Heart right ventricle (tissue), 16 donors: Measurements from ENCODE around the gene CLEC16A. TPM values are rescaled to one million over a fixed set of nuclear protein-coding genes. Genes with fewer than 3 reads are reported as not detected.

ENCODE experiments used
- ATAC-seq, 8 donors: fragments of 200-7000 bp; cut with Tn5 transposase; one replicate each; pipeline ENCODE4 v1.9.1; 2020; ENCODE audit warnings: mild to moderate bottlenecking in 8 of 8, moderate library complexity in 8 of 8, moderate number of reproducible peaks in 1 of 8
- DNase-seq, 2 donors: peaks; one replicate each; pipeline ENCODE4 v3.0.0-alpha.2; 2020
- H3K27ac ChIP-seq, 10 donors: fragments of 200-600 bp; sonication (generic) in 2 of 10; one replicate each; pipeline versions ENCODE4 v1.5.0 to v1.8.0; 2020 to 2022; ENCODE audit warnings: mild to moderate bottlenecking in 3 of 10
- H3K27me3 ChIP-seq, 7 donors: fragments of 200-600 bp; one replicate each; pipeline ENCODE4 v1.8.0; 2021 to 2022; ENCODE audit warnings: mild to moderate bottlenecking in 2 of 7
- H3K36me3 ChIP-seq, 9 donors: fragments of 200-600 bp; sonication (generic) in 1 of 9; one replicate each; pipeline versions ENCODE4 v1.5.0 to v1.8.0; 2020 to 2022; ENCODE audit warnings: mild to moderate bottlenecking in 2 of 9
- H3K4me1 ChIP-seq, 9 donors: fragments of 200-600 bp; sonication (generic) in 1 of 9; one replicate each; pipeline versions ENCODE4 v1.5.0 to v1.8.0; 2020 to 2022; ENCODE audit warnings: mild to moderate bottlenecking in 4 of 9
- H3K4me3 ChIP-seq, 10 donors: fragments of 200-600 bp; sonication (generic) in 2 of 10; one replicate each; pipeline versions ENCODE4 v1.5.0 to v1.8.0; 2020 to 2022; ENCODE audit warnings: mild to moderate bottlenecking in 7 of 10, moderate library complexity in 2 of 10
- H3K9me3 ChIP-seq, 11 donors: fragments of 200-600 bp in 10 of 11; sonication (generic) in 2 of 11; one replicate each; pipeline versions ENCODE4 v1.5.0 to v1.8.0; 2013 to 2022; ENCODE audit warnings: mild to moderate bottlenecking in 2 of 11, control low read depth in 1 of 11, moderate library complexity in 1 of 11
- CTCF ChIP-seq, 9 donors: fragments of 200-600 bp; sonication (generic) in 2 of 9; IDR thresholded peaks; one replicate each; pipeline versions ENCODE4 v1.5.0 to v1.8.0; 2021 to 2022; ENCODE audit warnings: antibody characterized with exemption in 9 of 9, mild to moderate bottlenecking in 5 of 9, moderate library complexity in 1 of 9
- WGBS, 2 donors: extraction: QIAGEN DNeasy Blood & Tissue Kit; methylation state at CpG; one replicate each; pipeline ENCODE4 v1.1.7; 2013; ENCODE audit warnings: inconsistent platforms in 1 of 2; 5-methylcytosine and 5-hydroxymethylcytosine counted together
- intact Hi-C, 10 donors: fragments of 100-400 bp; cut with DNase I; formaldehyde crosslinking; loops; one replicate each; pipeline versions ENCODE4 v1.11.1 to v1.14.2; 2022
- polyA plus RNA-seq, 2 donors: library from polyadenylated mRNA; stranded (reverse); fragments of 200-250 nt; gene quantifications; one replicate each; pipeline ENCODE4 v1.2.3, GENCODE V29; 2013
- total RNA-seq, 10 donors: library from RNA; stranded (reverse); fragmentation: NEBNext Ultra II Directional in 3 of 10; extraction: Animal tissue kit (Norgen Biotek cat#: 25700) in 3 of 10; gene quantifications; one replicate each; pipeline versions ENCODE4 v1.2.1 to v1.2.4, GENCODE V29; 2021 to 2023
- donor health status: Arrhythmogenic right ventricular cardiomyopathy.
- donor health status: ischemic (EF 13 %, LVEDD 7.1; RV severe dilation, severe dysfunction).
- donor health status: healthy with polysubstance abuse.
- donor health status: DM: no; HTN: yes; CAD: no.
- donor health status: DM: no; HTN: no; CAD: no.
- donor health status: ischemic (EF 25% LVEDD 6.9; RV normal size, moderate dysfunction).
- donor health status: ischemic (EF 25% LVEDD 5.7; RV mildly dilated, moderate dysfunction).
- donor health status: healthy.
- donor health status: DM: yes; HTN: yes; CAD: no.
- donor health status: Ischemic cardiomyopathy.
- donor health status: ischemic (EF 35%, LVEDD 5.7; RV mildly dilated, moderate dysfunction).
- donor health status: nonischemic (EF 11% LVEDD 7.7; RV severe dilation, severe dysfunction).
- donor health status: DM: yes; HTN: yes; CAD: no.
- donor health status: PGD.
- donor health status: ischemic (EF 29% LVEDD 5.4; RV normal size, mild dysfunction).
- donor health status: nonischemic (EF 23%, LVEDD 6.1; RV moderate dilation, normal function).

The CLEC16A gene
- total and polyA plus RNA-seq, 12 donors = 12.1 to 30.8 (median 23.0) TPM

GRCh38 chr16:11155284-11155806 is 211.0 kb downstream of the CLEC16A start:
- peaks cover 0 to 15% (median 10%) of the 10 kb centered on the region in 9 donors for H3K4me1 ChIP-seq
- no peak for DNase-seq
- 71 to 78% methylated on average over 13 of the region's 13 CpGs for WGBS, 2 donors
- TF ChIP-seq CTCF (IDR thresholded peaks at IDR 0.05) = no peak
- no peaks in the 10 kb centered on the region for H3K36me3 ChIP-seq
- no peaks in the 10 kb centered on the region for H3K27me3 ChIP-seq
- peak in 6 of 8 donors; percentile 12 to 71 (median 53) for ATAC-seq
- intact Hi-C loops = no loop called here
- no peak overlapping the region for H3K4me3 ChIP-seq
- H3K9me3 ChIP-seq = peaks cover 0 to 1% (median 0%) of the 10 kb centered on the region in 11 donors
- no peak overlapping the region for H3K27ac ChIP-seq

GRCh38 chr16:11156401-11156800 is 212.0 kb downstream of the CLEC16A start:
- Histone ChIP-seq H3K27ac (no peak overlapping the region), H3K4me1 (peaks cover 0 to 23% (median 16%) of the 10 kb centered on the region in 9 donors), H3K36me3 (no peaks in the 10 kb centered on the region), H3K4me3 (no peak overlapping the region), H3K27me3 (no peaks in the 10 kb centered on the region), H3K9me3 (peaks cover 0 to 6% (median 0%) of the 10 kb centered on the region in 11 donors)
- 91 to 93% methylated on average over 9 of the region's 9 CpGs for WGBS, 2 donors
- no peak for DNase-seq
- TF ChIP-seq CTCF (IDR thresholded peaks at IDR 0.05) = no peak
- ATAC-seq = no peak
- intact Hi-C loops = no loop called here

- Histone ChIP-seq H3K36me3 (no peaks in the 10 kb centered on the region), H3K27me3 (no peaks in the 10 kb centered on the region), H3K4me3 (no peak overlapping the region), H3K4me1 (peaks cover 2 to 30% (median 23%) of the 10 kb centered on the region in 9 donors), H3K27ac (no peak overlapping the region), H3K9me3 (peaks cover 0 to 6% (median 0%) of the 10 kb centered on the region in 11 donors)
- DNase-seq = no peak
- intact Hi-C loops = no loop called here
- WGBS, 2 donors = 91 to 92% methylated on average over 7 of the region's 7 CpGs
- ATAC-seq = no peak
- TF ChIP-seq CTCF (IDR thresholded peaks at IDR 0.05) = no peak
Observed at GRCh38 chr16:11157143-11157542, 212.8 kb downstream of the CLEC16A start.

GRCh38 chr16:11158018-11158417 is 213.7 kb downstream of the CLEC16A start:
- no peak for TF ChIP-seq CTCF (IDR thresholded peaks at IDR 0.05)
- Histone ChIP-seq H3K36me3 (no peaks in the 10 kb centered on the region), H3K9me3 (peaks cover 0 to 6% (median 0%) of the 10 kb centered on the region in 11 donors), H3K27me3 (no peaks in the 10 kb centered on the region), H3K27ac (no peak overlapping the region), H3K4me3 (no peak overlapping the region), H3K4me1 (peaks cover 2 to 37% (median 31%) of the 10 kb centered on the region in 9 donors)
- intact Hi-C loops = no loop called here
- ATAC-seq (no peak), DNase-seq (no peak)
- WGBS, 2 donors = 93 to 94% methylated on average over 12 of the region's 12 CpGs
